ENCODE measurements around the gene INO80.

Gene INO80

DNA sequence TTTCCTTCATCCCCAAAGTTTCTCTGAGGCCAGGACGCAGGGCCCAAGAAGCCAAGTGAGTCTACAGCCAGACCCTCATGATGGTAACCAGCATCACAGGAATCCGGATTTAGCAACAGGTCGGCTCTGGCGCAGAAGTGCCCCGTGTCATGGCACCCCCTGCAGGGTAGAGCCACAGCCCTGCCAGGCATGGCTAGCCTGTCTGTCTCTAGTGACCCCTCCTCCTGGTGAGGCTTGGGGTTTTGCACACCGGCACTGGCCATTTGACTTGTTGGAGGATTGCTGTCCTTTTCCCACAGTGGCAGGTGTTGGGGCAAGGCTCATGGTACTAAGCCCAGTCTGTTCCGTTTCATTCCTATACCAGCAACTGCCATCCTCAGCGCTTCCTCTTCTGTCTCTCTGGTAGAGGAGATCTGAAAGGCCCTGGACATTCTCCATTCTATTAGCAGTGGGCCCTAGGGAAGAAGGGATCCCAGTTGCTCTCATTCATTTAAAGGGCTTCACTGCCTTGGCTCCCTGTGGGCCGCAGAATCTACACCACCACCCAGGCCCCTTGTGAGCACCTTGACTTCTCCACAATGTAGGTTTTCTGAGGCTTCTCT is 172.2 kb downstream of the INO80 start:
- no peak for DNase-seq (ENCODE audit: low read depth)
- H3K4me3 ChIP-seq (ENCODE audit: low read depth, low read length) = no peak overlapping the region
- no peak for TF ChIP-seq CTCF (IDR thresholded peaks at IDR 0.05; ENCODE audit: low read depth, low read length, missing control alignments)

DNA sequence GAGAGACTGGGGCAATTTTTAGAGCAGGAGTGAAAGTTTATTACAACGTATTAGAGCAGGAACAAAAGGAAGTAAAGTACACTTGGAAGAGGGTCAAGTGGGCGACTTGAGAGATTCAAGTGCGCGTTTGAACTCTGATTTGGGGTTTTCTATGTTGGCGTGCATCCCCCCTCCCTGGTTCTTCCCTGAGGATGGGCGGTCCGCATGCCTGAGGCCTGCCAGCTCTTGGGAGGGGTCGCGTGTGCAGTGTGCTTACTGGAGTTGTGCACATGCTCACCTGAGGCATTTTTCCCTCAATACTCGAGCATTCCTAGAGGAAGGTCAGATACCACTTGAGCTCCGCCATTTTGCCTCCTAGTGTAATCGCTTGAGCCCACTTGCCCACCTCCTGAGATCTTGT is 173.2 kb downstream of the INO80 start:
- H3K4me3 ChIP-seq (ENCODE audit: low read depth, low read length) = peak overlapping the region; percentile 59; the same call in 1 of the 2 replicates
- DNase-seq (ENCODE audit: low read depth) = no peak
- no peak for TF ChIP-seq CTCF (IDR thresholded peaks at IDR 0.05; ENCODE audit: low read depth, low read length, missing control alignments)

DNA sequence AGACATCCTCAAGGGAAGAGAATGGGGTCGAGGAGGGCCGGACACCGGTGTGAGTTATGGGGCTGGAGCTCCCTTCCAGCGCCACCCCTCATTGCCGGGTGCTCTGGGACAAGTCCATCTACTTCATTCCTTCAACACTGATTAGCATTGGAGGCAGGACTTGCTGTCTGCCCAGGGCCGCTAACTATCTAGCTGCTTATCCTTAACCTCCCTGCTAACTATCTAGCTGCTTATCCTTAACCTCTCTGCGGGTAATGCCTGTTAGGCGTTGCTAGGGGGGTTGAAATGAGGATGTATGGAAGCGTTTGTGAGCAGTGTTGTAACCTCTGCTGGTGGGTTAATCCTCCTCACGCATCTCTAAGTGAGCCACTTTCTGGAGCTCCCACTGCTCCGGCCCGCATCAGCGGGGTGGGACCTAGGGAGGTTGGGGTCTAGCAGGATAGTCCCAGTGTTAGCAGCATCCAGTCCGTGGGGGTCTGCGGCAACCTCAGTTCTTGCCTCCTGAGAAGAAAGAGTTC is 173.7 kb downstream of the INO80 start:
- no peak for DNase-seq (ENCODE audit: low read depth)
- no peak for TF ChIP-seq CTCF (IDR thresholded peaks at IDR 0.05; ENCODE audit: low read depth, low read length, missing control alignments)
- H3K4me3 ChIP-seq (ENCODE audit: low read depth, low read length) = peak overlapping the region; percentile 59

DNA sequence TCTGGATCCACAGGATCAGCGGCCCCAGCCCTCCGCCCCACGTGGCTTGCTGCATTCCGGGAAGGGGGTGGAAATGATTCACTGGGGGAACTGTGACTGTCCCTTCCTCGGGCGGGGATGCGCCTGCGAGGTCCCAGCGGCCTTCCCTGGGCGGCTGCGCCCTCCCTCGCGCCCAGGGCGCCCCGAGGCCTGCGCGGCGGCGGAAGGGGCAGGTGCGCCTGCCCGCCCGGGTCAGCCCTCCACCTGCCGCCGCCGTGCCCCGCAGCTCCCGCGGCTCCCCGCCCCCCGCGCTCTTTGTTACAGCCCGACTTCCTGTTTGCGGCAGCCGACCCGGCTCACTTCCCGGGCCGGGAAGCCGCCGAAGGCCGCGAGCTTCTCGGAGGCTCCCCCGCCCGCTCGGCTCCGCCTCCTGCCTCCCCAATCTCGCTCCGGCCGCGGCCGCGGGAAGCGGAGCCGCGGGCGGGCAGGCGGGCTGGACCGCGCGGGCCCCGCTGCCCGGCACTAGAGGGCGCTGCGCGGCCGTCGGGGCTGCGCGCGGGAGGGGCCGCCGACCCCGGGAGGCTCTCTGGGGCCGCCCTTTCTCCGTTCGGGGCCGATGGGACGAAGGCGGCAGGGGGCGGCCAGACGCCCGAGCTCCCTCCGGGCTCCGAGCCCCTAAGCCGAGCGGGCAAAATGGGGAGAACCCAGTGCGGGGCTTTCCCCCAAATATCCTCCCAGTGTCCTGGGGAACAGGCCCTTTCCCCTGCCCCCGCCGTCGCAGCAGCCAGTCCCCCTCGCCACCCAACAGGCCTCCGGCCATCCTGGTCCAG is 174.3 kb downstream of the INO80 start:
- H3K4me3 ChIP-seq (ENCODE audit: low read depth, low read length) = peak overlapping the region; percentile 59
- TF ChIP-seq CTCF (IDR thresholded peaks at IDR 0.05; ENCODE audit: low read depth, low read length, missing control alignments) = peak; percentile 57
- DNase-seq (ENCODE audit: low read depth) = no peak

GRCh38 chr15:40941068-40941527 is 175.0 kb downstream of the INO80 start:
- TF ChIP-seq CTCF (IDR thresholded peaks at IDR 0.05; ENCODE audit: low read depth, low read length, missing control alignments) = no peak
- DNase-seq (ENCODE audit: low read depth) = no peak
- H3K4me3 ChIP-seq (ENCODE audit: low read depth, low read length) = peak overlapping the region; percentile 56

DNA sequence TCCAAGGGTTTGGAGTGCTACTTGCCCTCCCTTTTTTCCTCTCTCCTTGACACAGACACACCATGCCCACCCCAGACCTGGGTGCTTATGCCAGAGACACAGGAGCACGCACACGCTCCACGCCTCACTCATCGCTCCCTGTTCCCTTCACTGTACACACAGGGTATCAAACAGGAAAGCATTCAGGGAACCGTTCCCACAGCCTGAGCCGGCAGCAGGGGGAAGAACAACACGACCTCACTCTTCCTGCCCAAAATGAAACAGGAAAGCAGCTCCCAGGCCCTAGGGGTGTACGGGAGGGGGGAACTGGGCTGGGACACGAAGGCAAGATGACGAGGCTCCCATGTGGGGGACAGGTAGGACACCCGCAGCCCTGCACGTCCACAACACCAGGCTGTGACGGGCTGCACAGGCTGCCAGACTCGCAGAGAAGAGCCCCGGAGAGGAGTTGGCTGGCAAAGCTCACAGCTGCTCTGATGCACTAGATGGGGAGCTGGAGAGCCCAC is 175.7 kb downstream of the INO80 start:
- H3K4me3 ChIP-seq (ENCODE audit: low read depth, low read length) = no peak overlapping the region
- TF ChIP-seq CTCF (IDR thresholded peaks at IDR 0.05; ENCODE audit: low read depth, low read length, missing control alignments) = no peak
- no peak for DNase-seq (ENCODE audit: low read depth)
